Activated CD4-positive, alpha-beta T cell treated with anti-CD3 and anti-CD28 coated beads for 1 hour (primary cell): ENCODE measurements around the gene SCYGR1.
"Not testable (repeated sequence)": the region's sequence is repeated elsewhere in the genome, so short reads cannot be mapped to it uniquely, and the experiment has no call there.

ENCODE experiments used
- DNase-seq: peaks from one replicate; pipeline ENCODE4 v3.0.0-alpha.2; 2020

The SCYGR1 gene

GRCh38 chr2:227368574-227368973, 19.2 kb downstream of the SCYGR1 start:
- no peak for DNase-seq

DNA sequence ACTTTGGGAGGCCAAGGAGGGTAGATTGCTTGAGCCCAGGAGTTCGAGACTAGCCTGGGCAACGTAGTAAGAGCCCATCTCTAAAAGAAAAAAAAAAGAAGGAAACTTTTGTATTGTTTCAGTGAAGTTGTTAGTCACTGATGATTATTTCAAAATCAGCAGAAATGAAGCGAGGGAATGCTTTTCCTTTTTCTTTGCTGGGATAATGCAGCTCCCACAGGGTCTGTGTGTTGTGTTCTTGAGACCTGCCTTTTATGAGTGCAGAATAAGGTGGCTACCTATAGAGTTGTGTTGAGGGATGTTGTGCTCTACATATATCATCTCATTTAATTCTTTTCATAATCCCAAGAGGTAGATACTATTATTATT, 20.3 kb downstream of the SCYGR1 start:
- no peak for DNase-seq

DNA sequence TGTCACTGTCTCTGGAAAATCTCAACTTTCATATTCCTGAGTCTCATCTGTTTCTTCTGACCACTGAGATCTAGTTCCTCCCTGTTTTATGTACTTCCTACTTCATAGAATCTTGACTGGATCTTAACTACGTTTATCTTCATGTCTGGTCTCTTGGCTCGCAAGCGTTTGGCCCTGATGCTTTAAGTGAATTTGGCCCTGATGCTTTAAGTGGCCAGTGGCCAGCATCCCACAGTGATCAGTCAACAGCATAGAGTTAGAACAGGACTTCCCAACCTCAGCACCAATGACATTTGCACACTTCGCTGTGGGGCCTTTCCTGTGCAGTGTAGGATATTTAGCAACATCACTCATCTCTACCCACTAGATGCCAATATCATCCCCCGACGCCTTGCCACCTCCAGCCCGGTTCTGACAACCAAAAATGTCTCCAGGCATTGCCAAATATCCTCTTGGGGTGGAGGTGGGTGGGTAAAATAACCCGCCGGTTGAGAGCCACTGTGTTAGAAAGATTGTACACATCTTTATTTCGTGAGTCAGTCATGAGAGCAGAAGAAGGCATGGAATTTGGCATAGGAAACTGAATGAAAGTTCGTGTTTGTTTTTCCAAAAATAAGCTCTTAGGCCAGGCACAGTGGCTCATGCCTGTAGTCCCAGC, 20.9 kb downstream of the SCYGR1 start:
- no peak for DNase-seq

DNA sequence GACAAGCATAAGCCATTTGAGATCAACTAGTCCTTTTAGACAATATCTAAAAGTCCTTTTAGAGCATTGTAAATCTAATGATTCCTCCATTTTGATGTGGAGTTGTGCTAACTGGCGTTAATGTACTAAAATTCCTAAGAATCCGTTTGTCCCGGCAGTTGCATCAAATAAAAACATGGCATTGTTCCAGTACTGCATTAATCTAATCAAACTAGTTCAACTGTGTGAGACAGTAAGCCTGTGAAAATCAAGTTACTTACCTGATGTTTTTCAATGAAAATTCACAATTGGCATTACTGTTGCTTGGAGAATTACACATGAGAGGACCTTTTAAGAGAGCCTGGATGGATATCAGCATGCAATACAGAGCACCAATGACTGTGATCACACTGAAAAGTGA, 21.9 kb downstream of the SCYGR1 start:
- DNase-seq: no peak

GRCh38 chr2:227364585-227365263, 23.0 kb downstream of the SCYGR1 start:
- DNase-seq: not testable (repeated sequence)

DNA sequence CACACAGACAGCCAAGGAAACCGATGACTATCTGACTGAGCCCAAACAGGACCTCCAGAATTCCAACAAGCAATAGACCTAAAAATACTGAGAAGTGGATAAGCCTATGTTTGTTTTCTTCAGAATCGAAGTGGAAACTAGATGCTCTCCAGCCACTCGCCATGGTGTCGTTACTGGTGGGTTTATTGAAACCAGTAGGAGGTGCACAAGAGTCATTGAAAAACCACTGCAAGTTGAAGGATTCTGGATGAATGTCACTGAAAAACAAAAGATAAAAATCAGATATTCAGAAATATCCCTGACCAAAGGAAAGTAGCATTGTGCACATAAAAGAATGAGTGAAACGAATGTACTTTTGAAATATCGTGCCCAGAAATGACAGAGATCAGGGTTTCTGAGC, 24.0 kb downstream of the SCYGR1 start:
- no peak for DNase-seq

- no peak for DNase-seq
These were observed 27.4 kb downstream of the SCYGR1 start for GRCh38 chr2:227360351-227360750.

DNA sequence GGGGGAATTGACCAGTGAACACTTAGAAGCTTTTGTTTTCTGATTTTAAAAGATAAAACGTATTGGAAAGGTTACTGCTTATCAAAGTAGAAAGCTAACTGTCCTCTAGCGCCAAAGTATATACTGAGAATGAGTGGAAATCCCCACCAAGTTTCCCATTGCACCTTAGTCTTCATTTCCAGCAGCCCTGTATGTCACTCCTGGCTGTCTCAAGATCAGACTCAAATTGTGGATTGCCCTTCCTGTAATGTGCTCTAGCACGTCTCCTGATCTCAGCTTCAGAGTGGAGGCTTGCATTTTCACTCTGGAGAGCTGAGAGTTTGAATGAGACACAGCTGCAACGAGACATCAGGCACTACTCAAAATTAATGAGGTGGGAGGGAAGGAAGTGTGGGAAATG, 36.1 kb downstream of the SCYGR1 start:
- DNase-seq: no peak

- no peak for DNase-seq
These were observed 37.6 kb downstream of the SCYGR1 start for GRCh38 chr2:227349989-227350612.

GRCh38 chr2:227348324-227348723, 39.4 kb downstream of the SCYGR1 start:
- DNase-seq: no peak

GRCh38 chr2:227347117-227347516, 40.6 kb downstream of the SCYGR1 start:
- DNase-seq: no peak

- no peak for DNase-seq
These were observed 43.5 kb downstream of the SCYGR1 start for GRCh38 chr2:227344231-227344630.

GRCh38 chr2:227341553-227341952, 46.2 kb downstream of the SCYGR1 start:
- no peak for DNase-seq

GRCh38 chr2:227340106-227340505, 47.6 kb downstream of the SCYGR1 start:
- no peak for DNase-seq

- DNase-seq: no peak
These were observed 48.6 kb downstream of the SCYGR1 start for GRCh38 chr2:227339098-227339599.
